Omental fat pad (tissue), 4 donors: ENCODE measurements around the gene PPDPF. TPM values are rescaled to one million over a fixed set of nuclear protein-coding genes. Genes with fewer than 3 reads are reported as not detected.
"Not testable (repeated sequence)": the region's sequence is repeated elsewhere in the genome, so short reads cannot be mapped to it uniquely, and the experiment has no call there.

Source experiments
- ATAC-seq: fragments of 150-250 bp; one replicate; pipeline ENCODE4 v1.9.1; 2016; ENCODE audit warnings: mild to moderate bottlenecking, moderate library complexity; ENCODE audit not compliant: low FRiP score
- DNase-seq: peaks from one replicate; pipeline ENCODE4 v3.0.0-alpha.2; 2019; ENCODE audit warnings: low spot score
- CTCF ChIP-seq, 3 donors: fragments of 450-650 bp; IDR thresholded peaks; one replicate each; pipeline ENCODE4 v1.5.1; 2016 to 2017; ENCODE audit warnings: antibody characterized with exemption in 3 of 3, mild to moderate bottlenecking in 3 of 3, moderate library complexity in 2 of 3
- total RNA-seq, 4 donors: library from RNA; depleted of rRNA; stranded (reverse); fragments of >200 nt; gene quantifications; one replicate each; pipeline ENCODE4 v1.1.0, GENCODE V29; 2016

Gene PPDPF
- total RNA-seq, 4 donors from 2014 or later = 22.2 to 108 (median 75.8) TPM

- no peak for DNase-seq
Observed at GRCh38 chr20:63505723-63506122, 14.8 kb upstream of the PPDPF start.

GRCh38 chr20:63507083-63507743 is 13.4 kb upstream of the PPDPF start:
- TF ChIP-seq CTCF (IDR thresholded peaks at IDR 0.05) = no peak
- DNase-seq = no peak

More at GRCh38 chr20:63505723-63506122, 14.8 kb upstream of the PPDPF start:
- no peak for TF ChIP-seq CTCF (IDR thresholded peaks at IDR 0.05)
- ATAC-seq = no peak

GRCh38 chr20:63508072-63508768 is 12.3 kb upstream of the PPDPF start:
- no peak for TF ChIP-seq CTCF (IDR thresholded peaks at IDR 0.05)

More at GRCh38 chr20:63507083-63507743, 13.4 kb upstream of the PPDPF start:
- ATAC-seq = no peak

GRCh38 chr20:63509088-63509564 is 11.4 kb upstream of the PPDPF start:
- DNase-seq (no peak), ATAC-seq (no peak)
- TF ChIP-seq CTCF (IDR thresholded peaks at IDR 0.05) = no peak

More at GRCh38 chr20:63508072-63508768, 12.3 kb upstream of the PPDPF start:
- ATAC-seq (no peak), DNase-seq (no peak)

- ATAC-seq (no peak), DNase-seq (no peak)
- no peak for TF ChIP-seq CTCF (IDR thresholded peaks at IDR 0.05)
Observed at GRCh38 chr20:63513207-63513606, 7.4 kb upstream of the PPDPF start.

GRCh38 chr20:63514520-63514919 is 6.0 kb upstream of the PPDPF start:
- ATAC-seq, DNase-seq: not testable (repeated sequence)

GRCh38 chr20:63517376-63518309 is 2.9 kb upstream of the PPDPF start:
- DNase-seq (no peak), ATAC-seq (no peak)
- no peak for TF ChIP-seq CTCF (IDR thresholded peaks at IDR 0.05)
